ENCODE data around the gene PDE4B.

Gene PDE4B

GRCh38 chr1:66325594-66326380, 533.1 kb downstream of the PDE4B start:
- H3F3A ChIP-seq (ENCODE audit: low read depth), result 0 out of 2 replicates have a peak, but pooled peaks cover under 1% of the 10 kb centered on the region
- H3K4me3 ChIP-seq (ENCODE audit: low read length, poor library complexity, severe bottlenecking), result no peak overlapping the region
- H3K9ac ChIP-seq (ENCODE audit: low read depth, low read length, poor library complexity, severe bottlenecking), result no peak overlapping the region
- no peaks in the 10 kb centered on the region for H3K9me2 ChIP-seq (replicated peaks; ENCODE audit: low read depth, low read length)
- H3K4me2 ChIP-seq (ENCODE audit: low read depth, low read length, poor library complexity, severe bottlenecking), result no peak overlapping the region
- H3K27me3 ChIP-seq (ENCODE audit: insufficient read depth, low read length, poor library complexity, severe bottlenecking), result no peaks in the 10 kb centered on the region
- no peak overlapping the region for H2AFZ ChIP-seq (ENCODE audit: low read length)
- H3K9me3 ChIP-seq (ENCODE audit: insufficient read depth, low read depth, low read length), result no peaks in the 10 kb centered on the region
- H3K4me1 ChIP-seq (ENCODE audit: insufficient read depth, low read length, poor library complexity, severe bottlenecking), result peaks cover 25% of the 10 kb centered on the region
- TF ChIP-seq EZH2phosphoT487 (IDR thresholded peaks at IDR 0.05; ENCODE audit: borderline replicate concordance) (no peak), CTCF (conservative IDR thresholded peaks at IDR 0.05; ENCODE audit: low read length) (no peak)
- H3K36me3 ChIP-seq (ENCODE audit: insufficient read depth, low read length), result no peaks in the 10 kb centered on the region
- H3K79me2 ChIP-seq (ENCODE audit: insufficient read depth, low read length), result no peaks in the 10 kb centered on the region
- no peaks in the 10 kb centered on the region for H4K20me1 ChIP-seq (ENCODE audit: insufficient read depth, low read length, poor library complexity, severe bottlenecking)

- Histone ChIP-seq H3K9ac (ENCODE audit: low read depth, low read length, poor library complexity, severe bottlenecking) (no peak overlapping the region), H3K4me2 (ENCODE audit: low read depth, low read length, poor library complexity, severe bottlenecking) (no peak overlapping the region), H3K4me1 (ENCODE audit: insufficient read depth, low read length, poor library complexity, severe bottlenecking) (peaks cover 36% of the 10 kb centered on the region), H4K20me1 (ENCODE audit: insufficient read depth, low read length, poor library complexity, severe bottlenecking) (no peaks in the 10 kb centered on the region), H3F3A (ENCODE audit: low read depth) (peaks cover 6% of the 10 kb centered on the region; the same call in 1 of the 2 replicates), H2AFZ (ENCODE audit: low read length) (no peak overlapping the region), H3K36me3 (ENCODE audit: insufficient read depth, low read length) (no peaks in the 10 kb centered on the region), H3K9me3 (ENCODE audit: insufficient read depth, low read depth, low read length) (no peaks in the 10 kb centered on the region), H3K79me2 (ENCODE audit: insufficient read depth, low read length) (no peaks in the 10 kb centered on the region), H3K27me3 (ENCODE audit: insufficient read depth, low read length, poor library complexity, severe bottlenecking) (no peaks in the 10 kb centered on the region), H3K9me2 (replicated peaks; ENCODE audit: low read depth, low read length) (no peaks in the 10 kb centered on the region), H3K4me3 (ENCODE audit: low read length, poor library complexity, severe bottlenecking) (no peak overlapping the region)
- TF ChIP-seq EZH2phosphoT487 (IDR thresholded peaks at IDR 0.05; ENCODE audit: borderline replicate concordance) (no peak), CTCF (conservative IDR thresholded peaks at IDR 0.05; ENCODE audit: low read length) (no peak)
Measured at GRCh38 chr1:66326867-66327266, 534.2 kb downstream of the PDE4B start.

- no peak overlapping the region for H3K4me3 ChIP-seq (ENCODE audit: low read length, poor library complexity, severe bottlenecking)
- no peaks in the 10 kb centered on the region for H3K9me2 ChIP-seq (replicated peaks; ENCODE audit: low read depth, low read length)
- peaks cover 6% of the 10 kb centered on the region; the same call in 1 of the 2 replicates for H3F3A ChIP-seq (ENCODE audit: low read depth)
- H3K9ac ChIP-seq (ENCODE audit: low read depth, low read length, poor library complexity, severe bottlenecking), result no peak overlapping the region
- no peaks in the 10 kb centered on the region; the same call in 1 of the 2 replicates for H3K79me2 ChIP-seq (ENCODE audit: insufficient read depth, low read length)
- H3K9me3 ChIP-seq (ENCODE audit: insufficient read depth, low read depth, low read length), result no peaks in the 10 kb centered on the region
- H3K4me1 ChIP-seq (ENCODE audit: insufficient read depth, low read length, poor library complexity, severe bottlenecking), result peaks cover 38% of the 10 kb centered on the region
- no peaks in the 10 kb centered on the region for H3K36me3 ChIP-seq (ENCODE audit: insufficient read depth, low read length)
- no peak overlapping the region for H3K4me2 ChIP-seq (ENCODE audit: low read depth, low read length, poor library complexity, severe bottlenecking)
- no peak overlapping the region for H2AFZ ChIP-seq (ENCODE audit: low read length)
- no peaks in the 10 kb centered on the region for H3K27me3 ChIP-seq (ENCODE audit: insufficient read depth, low read length, poor library complexity, severe bottlenecking)
- TF ChIP-seq EZH2phosphoT487 (IDR thresholded peaks at IDR 0.05; ENCODE audit: borderline replicate concordance) (no peak), CTCF (conservative IDR thresholded peaks at IDR 0.05; ENCODE audit: low read length) (no peak)
- H4K20me1 ChIP-seq (ENCODE audit: insufficient read depth, low read length, poor library complexity, severe bottlenecking), result no peaks in the 10 kb centered on the region
Measured at GRCh38 chr1:66327588-66327987, 534.9 kb downstream of the PDE4B start.

Data from Loucy (cell line).